ENCODE data around the gene KBTBD12.

GRCh38 chr3:127961124-127961523, 46.1 kb downstream of the KBTBD12 start:
- TF ChIP-seq, protein P1, sequence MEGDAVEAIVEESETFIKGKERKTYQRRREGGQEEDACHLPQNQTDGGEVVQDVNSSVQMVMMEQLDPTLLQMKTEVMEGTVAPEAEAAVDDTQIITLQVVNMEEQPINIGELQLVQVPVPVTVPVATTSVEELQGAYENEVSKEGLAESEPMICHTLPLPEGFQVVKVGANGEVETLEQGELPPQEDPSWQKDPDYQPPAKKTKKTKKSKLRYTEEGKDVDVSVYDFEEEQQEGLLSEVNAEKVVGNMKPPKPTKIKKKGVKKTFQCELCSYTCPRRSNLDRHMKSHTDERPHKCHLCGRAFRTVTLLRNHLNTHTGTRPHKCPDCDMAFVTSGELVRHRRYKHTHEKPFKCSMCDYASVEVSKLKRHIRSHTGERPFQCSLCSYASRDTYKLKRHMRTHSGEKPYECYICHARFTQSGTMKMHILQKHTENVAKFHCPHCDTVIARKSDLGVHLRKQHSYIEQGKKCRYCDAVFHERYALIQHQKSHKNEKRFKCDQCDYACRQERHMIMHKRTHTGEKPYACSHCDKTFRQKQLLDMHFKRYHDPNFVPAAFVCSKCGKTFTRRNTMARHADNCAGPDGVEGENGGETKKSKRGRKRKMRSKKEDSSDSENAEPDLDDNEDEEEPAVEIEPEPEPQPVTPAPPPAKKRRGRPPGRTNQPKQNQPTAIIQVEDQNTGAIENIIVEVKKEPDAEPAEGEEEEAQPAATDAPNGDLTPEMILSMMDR (conservative IDR thresholded peaks at IDR 0.05), result no peak
- TF ChIP-seq ZFX (IDR thresholded peaks at IDR 0.05), result no peak
